ENCODE data around the gene SLC5A6.

The SLC5A6 gene

DNA sequence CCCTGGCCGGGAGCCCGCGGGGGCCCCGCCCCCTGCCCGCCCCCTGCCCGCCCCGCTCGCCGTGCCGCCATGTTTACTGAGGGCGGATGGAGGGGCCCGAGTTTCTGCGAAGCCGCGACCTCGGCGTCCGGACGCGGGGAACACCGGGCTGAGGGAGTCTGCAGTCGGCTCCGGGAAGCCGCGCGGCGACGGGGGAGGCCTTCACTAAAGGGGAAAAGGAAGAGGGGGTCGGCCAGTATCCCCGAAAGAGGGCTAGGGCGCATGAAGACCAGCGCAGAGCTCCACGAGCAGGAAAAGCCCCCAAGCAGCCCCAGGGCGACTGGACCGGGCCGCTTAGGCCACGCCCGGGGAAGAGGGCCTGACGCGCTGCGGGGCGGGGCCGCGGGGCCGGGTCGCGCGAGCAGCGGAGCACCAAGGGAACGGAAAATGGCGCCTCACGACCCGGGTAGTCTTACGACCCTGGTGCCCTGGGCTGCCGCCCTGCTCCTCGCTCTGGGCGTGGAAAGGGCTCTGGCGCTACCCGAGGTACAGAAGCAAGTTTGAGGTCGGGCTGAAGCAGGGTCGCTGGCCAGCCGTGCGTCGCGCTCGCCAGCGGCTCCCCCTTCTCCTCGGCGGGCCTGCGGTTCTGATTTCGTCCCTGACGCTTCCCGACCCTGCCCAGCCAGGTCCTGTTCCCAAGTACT lies at the start of gene SLC5A6, which contains the start of gene ATRAID:
Gene SLC5A6, minus strand, starts transcription at position 326 of the 683 bp plus-strand sequence. CDS start 4,618 bp downstream, outside the sequence.
Gene ATRAID, plus strand, starts transcription at position 99 of the 683 bp plus-strand sequence. Its CDS starts 328 bp downstream, at position 427.
- FAIRE-seq (no peak), DNase-seq (ENCODE audit: insufficient read length, low spot score) (peak; percentile 93)
- TF ChIP-seq, protein P1, sequence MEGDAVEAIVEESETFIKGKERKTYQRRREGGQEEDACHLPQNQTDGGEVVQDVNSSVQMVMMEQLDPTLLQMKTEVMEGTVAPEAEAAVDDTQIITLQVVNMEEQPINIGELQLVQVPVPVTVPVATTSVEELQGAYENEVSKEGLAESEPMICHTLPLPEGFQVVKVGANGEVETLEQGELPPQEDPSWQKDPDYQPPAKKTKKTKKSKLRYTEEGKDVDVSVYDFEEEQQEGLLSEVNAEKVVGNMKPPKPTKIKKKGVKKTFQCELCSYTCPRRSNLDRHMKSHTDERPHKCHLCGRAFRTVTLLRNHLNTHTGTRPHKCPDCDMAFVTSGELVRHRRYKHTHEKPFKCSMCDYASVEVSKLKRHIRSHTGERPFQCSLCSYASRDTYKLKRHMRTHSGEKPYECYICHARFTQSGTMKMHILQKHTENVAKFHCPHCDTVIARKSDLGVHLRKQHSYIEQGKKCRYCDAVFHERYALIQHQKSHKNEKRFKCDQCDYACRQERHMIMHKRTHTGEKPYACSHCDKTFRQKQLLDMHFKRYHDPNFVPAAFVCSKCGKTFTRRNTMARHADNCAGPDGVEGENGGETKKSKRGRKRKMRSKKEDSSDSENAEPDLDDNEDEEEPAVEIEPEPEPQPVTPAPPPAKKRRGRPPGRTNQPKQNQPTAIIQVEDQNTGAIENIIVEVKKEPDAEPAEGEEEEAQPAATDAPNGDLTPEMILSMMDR (IDR thresholded peaks at IDR 0.05; ENCODE audit: insufficient read depth, missing control alignments), result no peak

DNA sequence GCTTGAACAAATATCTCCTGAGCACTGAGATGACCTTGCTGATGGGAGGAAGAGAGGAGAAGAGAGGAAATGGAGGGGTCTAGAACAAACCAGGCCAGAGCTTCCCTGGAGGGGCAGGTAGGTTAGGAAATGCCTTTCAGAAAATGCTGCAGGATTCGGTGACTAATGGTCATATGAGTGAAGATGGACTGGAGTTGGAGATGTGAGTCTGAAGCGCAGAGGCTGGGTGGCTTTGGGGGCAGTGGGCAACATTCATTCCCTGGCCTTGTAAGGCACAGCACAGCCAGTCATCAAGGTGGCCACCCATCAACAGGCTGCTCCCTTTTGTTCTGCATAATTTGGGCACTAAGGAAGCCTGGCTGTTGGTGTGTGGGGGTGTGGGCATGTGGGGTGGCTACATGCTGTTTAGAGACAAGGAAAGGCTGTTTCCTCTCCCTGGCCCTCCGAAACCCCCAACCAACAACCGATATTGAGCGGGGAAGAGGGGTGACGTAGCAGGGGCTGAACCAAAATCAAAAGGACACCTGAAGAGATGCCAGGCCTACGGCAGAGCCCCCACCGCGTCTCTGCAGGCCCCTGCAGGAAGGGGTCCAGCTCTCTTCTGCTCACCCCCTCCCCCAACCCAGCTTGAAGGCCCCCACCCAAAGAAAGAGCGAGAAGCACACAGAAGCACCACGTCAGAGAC lies 49.3 kb upstream of the SLC5A6 start:
- TF ChIP-seq, protein P1 (IDR thresholded peaks at IDR 0.05; ENCODE audit: insufficient read depth, missing control alignments), result no peak
- no peak for FAIRE-seq
- no peak for DNase-seq (ENCODE audit: insufficient read length, low spot score)

DNA sequence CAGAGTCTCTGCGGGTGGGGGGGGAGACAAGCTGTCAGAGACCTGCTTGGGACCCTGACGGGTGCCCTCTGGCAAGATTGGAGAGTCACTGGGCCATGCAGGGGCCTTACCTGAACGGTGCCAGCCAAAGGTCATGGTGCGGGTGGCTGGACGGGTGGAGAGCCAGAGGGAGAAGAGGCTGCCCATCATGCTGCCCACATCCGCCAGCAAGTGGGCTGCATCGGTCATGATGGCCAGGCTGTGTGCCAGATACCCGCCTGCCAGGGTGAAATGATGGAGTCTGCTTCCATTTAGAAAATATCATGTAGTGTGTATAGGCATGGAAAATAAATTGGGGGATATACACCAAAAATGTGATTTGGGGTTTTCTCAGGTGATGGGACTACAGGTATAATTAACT lies 46.0 kb upstream of the SLC5A6 start:
- FAIRE-seq, result no peak
- no peak for DNase-seq (ENCODE audit: insufficient read length, low spot score)
- TF ChIP-seq, protein P1 (IDR thresholded peaks at IDR 0.05; ENCODE audit: insufficient read depth, missing control alignments), result no peak

DNA sequence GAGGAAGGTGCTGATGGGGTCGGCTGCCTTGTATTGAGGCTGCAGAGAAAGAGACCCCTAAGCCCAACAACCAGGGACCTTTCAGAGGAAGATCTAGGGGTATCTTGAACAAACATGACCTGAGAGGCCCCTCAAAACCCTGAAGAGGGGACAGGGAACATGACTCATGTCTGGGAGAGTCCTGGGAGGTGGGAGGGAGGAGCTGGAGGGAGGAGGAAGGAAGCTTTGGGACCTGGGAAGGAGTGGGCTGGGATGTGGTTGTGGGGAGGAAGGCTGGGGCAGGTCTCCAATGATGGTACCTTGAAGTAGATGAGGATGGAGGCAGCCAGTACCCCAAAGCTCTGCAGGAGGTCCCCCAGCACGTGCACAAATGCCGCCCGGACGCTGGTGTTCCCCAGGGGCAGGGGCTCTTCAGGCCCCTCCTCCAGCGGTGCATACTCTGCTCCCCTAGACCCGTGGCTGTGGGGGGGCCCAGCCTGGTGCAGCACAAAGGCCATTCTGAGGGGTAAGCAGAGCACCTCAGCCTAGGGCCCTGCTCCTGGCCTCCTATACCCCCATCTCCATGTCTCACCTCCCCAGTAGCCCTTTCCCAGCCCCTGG lies 44.9 kb upstream of the SLC5A6 start:
- DNase-seq (ENCODE audit: insufficient read length, low spot score) (no peak), FAIRE-seq (no peak)
- TF ChIP-seq, protein P1 (IDR thresholded peaks at IDR 0.05; ENCODE audit: insufficient read depth, missing control alignments), result no peak

DNA sequence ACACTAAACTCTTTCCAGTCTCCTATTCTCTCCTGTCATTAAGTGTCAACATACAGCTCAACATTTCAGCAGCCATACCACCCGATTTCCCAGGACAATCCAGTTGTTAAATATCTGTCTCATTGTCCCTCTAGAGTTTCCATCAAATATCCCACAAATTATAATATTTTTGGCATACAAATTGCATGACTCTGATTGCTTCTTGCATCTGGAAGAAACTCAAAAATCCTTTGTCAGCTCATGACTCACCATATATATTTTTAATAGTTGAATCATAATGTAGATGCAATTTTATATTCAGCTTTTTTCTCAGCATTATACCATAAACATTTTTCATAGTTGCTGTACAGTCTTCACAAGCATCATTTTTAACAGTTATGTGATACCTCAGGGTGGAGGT lies 43.6 kb upstream of the SLC5A6 start:
- TF ChIP-seq, protein P1 (IDR thresholded peaks at IDR 0.05; ENCODE audit: insufficient read depth, missing control alignments), result no peak
- no peak for DNase-seq (ENCODE audit: insufficient read length, low spot score)

DNA sequence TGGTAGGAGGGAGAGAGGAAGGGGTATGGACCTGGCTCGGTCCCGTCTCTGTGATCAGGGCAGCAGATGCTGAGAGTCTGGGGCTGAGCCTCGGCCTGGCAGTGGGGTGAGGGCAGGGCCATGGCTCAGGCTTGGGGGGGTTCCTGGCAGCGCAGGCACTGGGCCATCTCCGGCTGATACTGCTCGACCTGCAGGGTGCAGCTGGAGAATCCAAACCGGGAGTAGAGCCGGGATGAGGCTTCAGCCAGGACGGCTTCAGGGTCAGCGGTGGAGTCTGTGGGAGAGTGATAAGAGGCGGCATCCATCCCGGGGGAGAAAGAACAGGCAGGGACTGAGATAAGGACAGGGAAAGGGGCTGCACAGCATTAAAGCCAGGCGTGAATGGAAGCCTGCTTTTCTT lies 43.1 kb upstream of the SLC5A6 start:
- no peak for FAIRE-seq
- DNase-seq (ENCODE audit: insufficient read length, low spot score), result no peak
- TF ChIP-seq, protein P1 (IDR thresholded peaks at IDR 0.05; ENCODE audit: insufficient read depth, missing control alignments), result no peak

More for the DNA sequence above, 43.6 kb upstream of the SLC5A6 start:
- no peak for FAIRE-seq
